GM18526 (cell line): ENCODE data around the gene MTMR1.

Experiments
- POLR2A ChIP-seq: IDR thresholded peaks from 3 replicates; pipeline ENCODE4 v1.6.1; 2011; ENCODE audit not compliant: insufficient read length; ENCODE audit errors: extremely low read depth

Gene MTMR1

GRCh38 chrX:150777328-150777992 lies 84.3 kb downstream of the MTMR1 start:
- no peak for TF ChIP-seq POLR2A

DNA sequence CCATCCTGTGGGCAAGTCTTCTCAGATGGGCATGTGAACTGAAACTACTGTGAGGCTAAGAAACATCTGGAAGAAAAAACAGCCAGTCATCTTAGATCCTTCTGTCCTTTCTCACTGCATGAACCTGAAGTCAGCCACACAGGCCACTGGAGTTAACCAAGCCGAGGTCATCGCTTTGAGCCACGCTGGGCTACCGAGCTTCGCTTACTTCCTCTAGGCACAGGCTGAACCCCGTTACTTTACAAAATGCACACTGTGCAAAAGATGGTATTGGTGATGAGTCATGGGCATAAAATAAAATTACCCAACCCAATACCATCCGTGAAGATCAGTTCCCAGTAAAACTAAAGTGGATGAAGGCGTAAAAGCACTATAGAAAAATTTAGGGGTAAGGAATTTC lies 86.2 kb downstream of the MTMR1 start:
- TF ChIP-seq POLR2A: no peak

GRCh38 chrX:150781677-150782076 lies 88.5 kb downstream of the MTMR1 start:
- no peak for TF ChIP-seq POLR2A

DNA sequence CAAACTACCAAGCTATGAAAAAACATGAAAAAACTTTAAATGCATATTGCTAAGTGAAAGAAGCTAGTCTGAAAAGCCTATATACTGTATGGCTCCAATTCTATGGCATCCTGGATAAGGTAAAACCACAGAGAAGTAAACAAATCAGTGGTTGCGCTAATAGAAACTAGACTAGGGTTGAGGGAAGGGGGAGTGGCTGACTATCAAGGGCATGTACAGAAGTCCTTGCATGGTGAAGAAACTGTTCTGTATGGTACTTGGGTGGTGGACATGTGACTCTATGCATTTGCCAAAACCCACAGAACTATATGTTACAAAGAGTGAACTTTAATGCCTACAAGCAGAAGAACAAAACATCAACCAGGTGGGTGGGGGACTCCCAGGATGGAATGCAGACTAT lies 96.8 kb downstream of the MTMR1 start:
- no peak for TF ChIP-seq POLR2A

- TF ChIP-seq POLR2A: no peak
Observed at GRCh38 chrX:150792949-150793527, 99.8 kb downstream of the MTMR1 start.

GRCh38 chrX:150805736-150806135 lies 112.5 kb downstream of the MTMR1 start:
- no peak for TF ChIP-seq POLR2A

DNA sequence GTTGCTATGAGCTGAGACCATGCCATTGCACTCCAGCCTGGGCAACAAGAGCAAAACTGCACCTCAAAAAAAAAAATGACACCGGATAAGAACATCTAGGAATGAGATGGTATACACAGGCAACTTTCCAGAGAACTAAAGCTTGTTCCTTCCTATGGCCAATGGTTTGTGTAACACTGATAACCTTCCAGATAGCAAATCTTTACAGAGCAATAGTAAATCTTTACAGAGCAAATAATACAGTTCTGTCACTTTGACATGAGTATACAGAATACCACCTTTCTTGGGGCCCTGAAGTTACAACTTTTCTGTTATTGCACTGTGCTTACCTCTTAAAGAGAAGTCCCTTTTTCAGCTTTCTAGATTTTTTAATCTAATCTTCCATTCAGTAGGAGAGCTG lies 113.6 kb downstream of the MTMR1 start:
- TF ChIP-seq POLR2A: no peak

DNA sequence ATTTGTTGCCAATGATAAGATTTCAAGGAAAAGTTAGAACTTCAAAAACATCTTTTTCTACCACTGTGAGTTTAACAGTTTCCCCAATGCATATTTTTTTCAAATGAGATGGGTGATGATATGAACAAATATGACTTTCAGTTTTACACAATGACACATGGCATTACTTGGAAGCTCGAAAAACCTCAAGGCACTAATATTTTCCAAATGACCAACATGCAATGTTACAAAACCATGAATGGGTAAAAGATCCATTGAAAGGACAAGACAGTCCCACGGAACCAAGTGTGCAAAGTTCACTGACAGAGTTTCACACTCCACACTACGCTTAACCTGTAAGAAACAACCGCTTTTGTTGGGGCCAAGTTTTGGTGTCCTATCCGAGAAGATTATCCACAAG lies 120.7 kb downstream of the MTMR1 start:
- no peak for TF ChIP-seq POLR2A
